Thyroid gland (tissue), 4 donors: Measurements from ENCODE around the gene CD37.

Experiments
- CTCF ChIP-seq, 6 experiments: fragments of 200-600 bp in 3 of 6; fragments of 450-650 bp in 3 of 6; sonication (generic) in 3 of 6; IDR thresholded peaks; one replicate each; pipeline ENCODE4 v1.5.1; 2016 to 2019; ENCODE audit warnings: antibody characterized with exemption in 6 of 6, mild to moderate bottlenecking in 2 of 6, inconsistent platforms in 1 of 6, moderate library complexity in 1 of 6
- POLR2A ChIP-seq, 2 donors: fragments of 450-650 bp; IDR thresholded peaks; one replicate each; pipeline ENCODE4 v1.6.1; 2017; ENCODE audit warnings: antibody characterized with exemption in 2 of 2, mild to moderate bottlenecking in 2 of 2, moderate library complexity in 1 of 2

DNA sequence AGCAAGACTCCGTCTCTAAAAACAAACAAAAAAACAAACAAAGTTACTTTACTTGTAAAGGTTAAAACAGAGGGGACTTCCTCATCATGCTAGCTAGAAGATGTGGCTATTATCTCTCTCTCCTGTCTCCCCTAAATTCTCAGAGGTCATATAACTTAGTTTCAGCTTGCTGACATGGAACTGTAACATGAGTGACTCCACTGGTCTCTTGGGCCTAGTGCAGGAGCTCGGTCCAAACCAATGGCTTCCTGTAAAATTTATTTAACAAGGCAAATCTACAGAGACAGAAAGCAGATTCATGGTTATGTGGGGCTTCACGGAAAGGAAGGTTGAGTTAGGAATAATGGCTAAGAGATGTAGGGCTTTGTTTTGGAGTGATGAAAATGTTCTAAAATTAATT lies 43.3 kb downstream of the CD37 start:
- TF ChIP-seq CTCF (IDR thresholded peaks at IDR 0.05) = no peak
- TF ChIP-seq POLR2A (IDR thresholded peaks at IDR 0.05) = no peak
